SK-N-SH (cell line): Measurements from ENCODE around the gene B4GALT6. TPM values are rescaled to one million over a fixed set of nuclear protein-coding genes. Genes with fewer than 3 reads are reported as not detected.

ENCODE experiments used
- CTCF ChIA-PET: fragments of 300-600, 350-600 bp; formaldehyde crosslinking; extraction: SDS; loops from one replicate; lab custom pipeline; 2021; lab: Yijun Ruan, JAX
- POLR2A ChIA-PET: fragments of 350-600 bp; sonication (Branson Sonifier 250); formaldehyde crosslinking; extraction: SDS; loops from one replicate; lab custom pipeline; 2020; ENCODE audit warnings: antibody characterized with exemption, inconsistent platforms; lab: Yijun Ruan, JAX
- DNase-seq: peaks from one replicate; pipeline ENCODE4 v3.0.0; 2012
- H2AFZ ChIP-seq: fragments of 200-600 bp; sonication (generic); 2 replicates; pipeline ENCODE4 v1.8.1; 2016; ENCODE audit warnings: antibody characterized with exemption, mild to moderate bottlenecking, low read depth
- H3F3A ChIP-seq: fragments of 200-600 bp; sonication (generic); replicated peaks from 2 replicates; pipeline ENCODE3; 2016; ENCODE audit warnings: antibody characterized with exemption, mild to moderate bottlenecking; ENCODE audit not compliant: insufficient read depth
- H3K27ac ChIP-seq, 2 experiments: fragments of 200-500 bp in 1 of 2; fragments of 200-600 bp in 1 of 2; sonication (Bioruptor generic) in 1 of 2; sonication (generic), shearing (Covaris generic) in 1 of 2; 2 replicates each; pipeline versions ENCODE4 v1.5.1 to v1.6.1; 2014 to 2016; ENCODE audit warnings: low read depth in 2 of 2, inconsistent platforms in 1 of 2, low read length in 1 of 2, mild to moderate bottlenecking in 1 of 2, mixed read lengths in 1 of 2
- H3K27me3 ChIP-seq: fragments of 200-600 bp; sonication (generic), shearing (Covaris generic); 2 replicates; pipeline ENCODE4 v1.6.1; 2016; ENCODE audit warnings: mixed run types; ENCODE audit not compliant: insufficient read depth
- H3K36me3 ChIP-seq, 2 experiments: fragments of 200-500 bp in 1 of 2; fragments of 200-600 bp in 1 of 2; sonication (Bioruptor generic) in 1 of 2; sonication (generic) in 1 of 2; replicated peaks in 1 of 2; 2 replicates each; pipeline versions ENCODE3 to v1.5.1; 2014 to 2016; ENCODE audit warnings: low read length in 1 of 2, mild to moderate bottlenecking in 1 of 2; ENCODE audit not compliant: insufficient read depth in 2 of 2, control insufficient read depth in 1 of 2
- H3K4me1 ChIP-seq, 2 experiments: fragments of 200-500 bp in 1 of 2; fragments of 200-600 bp in 1 of 2; sonication (Bioruptor generic) in 1 of 2; sonication (generic), shearing (Covaris generic) in 1 of 2; 2 replicates each; pipeline versions ENCODE4 v1.5.1 to v1.6.1; 2014 to 2016; ENCODE audit warnings: low read depth in 1 of 2, low read length in 1 of 2, mixed run types in 1 of 2; ENCODE audit not compliant: insufficient read depth in 2 of 2, control insufficient read depth in 1 of 2
- H3K4me2 ChIP-seq: fragments of 200-600 bp; sonication (generic), shearing (Covaris generic); 2 replicates; pipeline ENCODE4 v1.6.1; 2017; ENCODE audit warnings: mixed run types
- H3K4me3 ChIP-seq, 2 experiments: fragments of 200-500 bp in 1 of 2; fragments of 200-600 bp in 1 of 2; sonication (Bioruptor generic) in 1 of 2; sonication (generic), shearing (Covaris generic) in 1 of 2; 2 replicates each; pipeline versions ENCODE4 v1.5.1 to v1.8.1; 2014 to 2016; ENCODE audit warnings: low read depth in 2 of 2, inconsistent platforms in 1 of 2, low read length in 1 of 2, mild to moderate bottlenecking in 1 of 2, mixed read lengths in 1 of 2, moderate library complexity in 1 of 2
- H3K79me2 ChIP-seq: fragments of 200-600 bp; sonication (generic); 2 replicates; pipeline ENCODE4 v1.8.1; 2017; ENCODE audit warnings: mild to moderate bottlenecking; ENCODE audit not compliant: insufficient read depth
- H3K9ac ChIP-seq: fragments of 200-600 bp; sonication (generic); 2 replicates; pipeline ENCODE4 v1.6.1; 2017; ENCODE audit warnings: mixed run types
- H3K9me2 ChIP-seq: fragments of 200-600 bp; sonication (generic); 2 replicates; pipeline ENCODE4 v1.6.1; 2017; ENCODE audit warnings: mixed run types
- H3K9me3 ChIP-seq: fragments of 200-600 bp; sonication (generic); 2 replicates; pipeline ENCODE4 v1.6.1; 2017; ENCODE audit warnings: mixed run types, mild to moderate bottlenecking, moderate library complexity
- H4K20me1 ChIP-seq: fragments of 200-600 bp; sonication (generic); 2 replicates; pipeline ENCODE4 v1.6.1; 2017; ENCODE audit warnings: mild to moderate bottlenecking, mixed run types; ENCODE audit not compliant: insufficient read depth
- ELF1 ChIP-seq: IDR thresholded peaks from 2 replicates; pipeline ENCODE4 v1.4.0; 2012
- EP300 ChIP-seq, 2 experiments: IDR thresholded peaks; 2 replicates each; pipeline versions ENCODE4 v1.4.0 to v1.6.1; 2012; ENCODE audit warnings: borderline replicate concordance in 1 of 2, low read depth in 1 of 2, low read length in 1 of 2
- FOXJ3 ChIP-seq: sonication (generic); formaldehyde crosslinking; IDR thresholded peaks from 2 replicates; pipeline ENCODE4 v1.5.1; 2020; ENCODE audit warnings: mild to moderate bottlenecking, missing genetic modification reagents
- GATA2 ChIP-seq: sonication (generic); formaldehyde crosslinking; IDR thresholded peaks from 2 replicates; pipeline ENCODE4 v1.5.0; 2020; ENCODE audit warnings: mild to moderate bottlenecking, missing genetic modification reagents
- JUND ChIP-seq: IDR thresholded peaks from 2 replicates; pipeline ENCODE4 v1.4.0; 2012
- NFIC ChIP-seq: IDR thresholded peaks from 2 replicates; pipeline ENCODE4 v1.4.0; 2012; ENCODE audit warnings: borderline replicate concordance
- POLR2AphosphoS5 ChIP-seq: IDR thresholded peaks from 2 replicates; pipeline ENCODE4 v1.6.1; 2012; ENCODE audit warnings: low read depth, low read length
- WGBS: methylation state at CpG from one replicate; pipeline ENCODE4 v1.1.6; 2017; ENCODE audit warnings: low lambda C conversion rate; 5-methylcytosine and 5-hydroxymethylcytosine counted together
- polyA plus RNA-seq, 3 experiments: library from polyadenylated mRNA; depleted of rRNA; stranded (reverse); fragments of >200 nt; gene quantifications; 2 replicates each; pipeline ENCODE4 v1.2.3, GENCODE V29; 2012
- TF ChIP-seq, protein P1 (sequence below): fragments of 200-600 bp; sonication (generic); IDR thresholded peaks from 2 replicates; pipeline ENCODE4 v1.6.1; 2017; ENCODE audit warnings: antibody characterized with exemption, mild to moderate bottlenecking, moderate library complexity
- TF ChIP-seq, protein P2 (sequence below): fragments of 150-350 bp; IDR thresholded peaks from 2 replicates; pipeline ENCODE4 v1.6.1; 2016; ENCODE audit warnings: mild to moderate bottlenecking, low read depth, low read length

Gene B4GALT6
- polyA plus RNA-seq, 1 of the 3 experiments (the other 2 are of a cell fraction) = 3.1 TPM

GRCh38 chr18:31574359-31574758 lies 110.0 kb downstream of the B4GALT6 start:
- no peaks in the 10 kb centered on the region for H4K20me1 ChIP-seq
- CTCF ChIA-PET = interaction anchor here (1.8 to 2.4 kb wide), 2 partner anchors 11 to 148 kb away, joined by 6 to 7 read pairs; no protein-coding TSS in a partner anchor
- 82% methylated on average over 1 of the region's 1 CpG for WGBS

More at GRCh38 chr18:31574359-31574758, 110.0 kb downstream of the B4GALT6 start:
- no peak overlapping the region for H2AFZ ChIP-seq
- H3F3A ChIP-seq = no peaks in the 10 kb centered on the region
- no peaks in the 10 kb centered on the region for H3K27me3 ChIP-seq
- no peak for DNase-seq
- H3K9me3 ChIP-seq = no peaks in the 10 kb centered on the region
- no peak overlapping the region for H3K4me3 ChIP-seq
- no peaks in the 10 kb centered on the region for H3K9me2 ChIP-seq
- H3K9ac ChIP-seq = no peak overlapping the region
- TF ChIP-seq POLR2AphosphoS5 = no peak
- no peak for TF ChIP-seq FOXJ3 (CRISPR knock-in tag)
- TF ChIP-seq, protein P1, sequence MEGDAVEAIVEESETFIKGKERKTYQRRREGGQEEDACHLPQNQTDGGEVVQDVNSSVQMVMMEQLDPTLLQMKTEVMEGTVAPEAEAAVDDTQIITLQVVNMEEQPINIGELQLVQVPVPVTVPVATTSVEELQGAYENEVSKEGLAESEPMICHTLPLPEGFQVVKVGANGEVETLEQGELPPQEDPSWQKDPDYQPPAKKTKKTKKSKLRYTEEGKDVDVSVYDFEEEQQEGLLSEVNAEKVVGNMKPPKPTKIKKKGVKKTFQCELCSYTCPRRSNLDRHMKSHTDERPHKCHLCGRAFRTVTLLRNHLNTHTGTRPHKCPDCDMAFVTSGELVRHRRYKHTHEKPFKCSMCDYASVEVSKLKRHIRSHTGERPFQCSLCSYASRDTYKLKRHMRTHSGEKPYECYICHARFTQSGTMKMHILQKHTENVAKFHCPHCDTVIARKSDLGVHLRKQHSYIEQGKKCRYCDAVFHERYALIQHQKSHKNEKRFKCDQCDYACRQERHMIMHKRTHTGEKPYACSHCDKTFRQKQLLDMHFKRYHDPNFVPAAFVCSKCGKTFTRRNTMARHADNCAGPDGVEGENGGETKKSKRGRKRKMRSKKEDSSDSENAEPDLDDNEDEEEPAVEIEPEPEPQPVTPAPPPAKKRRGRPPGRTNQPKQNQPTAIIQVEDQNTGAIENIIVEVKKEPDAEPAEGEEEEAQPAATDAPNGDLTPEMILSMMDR = no peak
- TF ChIP-seq, protein P2, sequence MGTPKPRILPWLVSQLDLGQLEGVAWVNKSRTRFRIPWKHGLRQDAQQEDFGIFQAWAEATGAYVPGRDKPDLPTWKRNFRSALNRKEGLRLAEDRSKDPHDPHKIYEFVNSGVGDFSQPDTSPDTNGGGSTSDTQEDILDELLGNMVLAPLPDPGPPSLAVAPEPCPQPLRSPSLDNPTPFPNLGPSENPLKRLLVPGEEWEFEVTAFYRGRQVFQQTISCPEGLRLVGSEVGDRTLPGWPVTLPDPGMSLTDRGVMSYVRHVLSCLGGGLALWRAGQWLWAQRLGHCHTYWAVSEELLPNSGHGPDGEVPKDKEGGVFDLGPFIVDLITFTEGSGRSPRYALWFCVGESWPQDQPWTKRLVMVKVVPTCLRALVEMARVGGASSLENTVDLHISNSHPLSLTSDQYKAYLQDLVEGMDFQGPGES = no peak
- no peak for TF ChIP-seq JUND
- no peak for TF ChIP-seq NFIC
- TF ChIP-seq EP300 (IDR thresholded peaks at IDR 0.05; ENCODE audit: borderline replicate concordance in 1 of 2, low read depth in 1 of 2, low read length in 1 of 2) = no peak
- no peak for TF ChIP-seq ELF1
- TF ChIP-seq GATA2 (CRISPR knock-in tag) = no peak
- H3K79me2 ChIP-seq = no peaks in the 10 kb centered on the region
- H3K4me1 ChIP-seq = no peaks in the 10 kb centered on the region
- no peaks in the 10 kb centered on the region for H3K36me3 ChIP-seq
- no peak overlapping the region for H3K27ac ChIP-seq
- POLR2A ChIA-PET = no interaction called here
- H3K4me2 ChIP-seq = no peak overlapping the region

Other genes with a start within 250 kb of the B4GALT6 start
- gene DSG3, start 236.8 kb downstream of the B4GALT6 start, polyA plus RNA-seq (2012; rRNA removed) = 0.02 TPM in 1 of 2 replicates, not detected in the other
- gene DSG2, start 186.4 kb downstream of the B4GALT6 start, polyA plus RNA-seq (2012; rRNA removed) = not detected in 2 replicates
- 0.19 TPM in 1 of 2 replicates, not detected in the other for gene TTR, start 92.7 kb downstream of the B4GALT6 start, polyA plus RNA-seq (2012; rRNA removed)
- 0.03 TPM in 1 of 2 replicates, not detected in the other for gene SLC25A52, start 76.3 kb upstream of the B4GALT6 start, polyA plus RNA-seq (2012; rRNA removed)